Caco-2 (cell line): ENCODE results near the gene SOX5. TPM values are rescaled to one million over a fixed set of nuclear protein-coding genes. Genes with fewer than 3 reads are reported as not detected.

ENCODE experiments used
- BruUV-seq: library from RNA; stranded (reverse); fragments of 400-500 nt; replicated peaks from 2 replicates; lab custom pipeline; 2021; lab: Mats Ljungman, UMichigan
- CTCF ChIA-PET: fragments of 300-600 bp; sonication (Branson Sonifier 250); formaldehyde crosslinking; loops from one replicate; lab custom pipeline; 2022; ENCODE audit warnings: antibody characterized with exemption; lab: Charles Lee
- POLR2A ChIA-PET: fragments of 300-600 bp; sonication (Branson Sonifier 250); formaldehyde crosslinking; loops from one replicate; lab custom pipeline; 2022; ENCODE audit warnings: antibody characterized with exemption; lab: Charles Lee
- DNase-seq, 2 experiments: peaks; one replicate each; pipeline versions ENCODE4 v3.0.0 to v3.0.0-alpha.2; 2020 to 2022
- H3K27me3 ChIP-seq: replicated peaks from 2 replicates; pipeline ENCODE4 v1.6.0; 2011; ENCODE audit warnings: low read length; ENCODE audit not compliant: control insufficient read depth, insufficient read depth
- H3K36me3 ChIP-seq: 2 replicates; pipeline ENCODE4 v1.5.1; 2011; ENCODE audit warnings: low read length; ENCODE audit not compliant: control insufficient read depth, insufficient read depth
- H3K4me1 ChIP-seq: fragments of 250-450 bp; sonication (Bioruptor Pico); 2 replicates; pipeline ENCODE4 v1.5.1; 2020; ENCODE audit warnings: mild to moderate bottlenecking
- H3K4me3 ChIP-seq: 2 replicates; pipeline ENCODE4 v1.5.1; 2011; ENCODE audit warnings: low read depth, mild to moderate bottlenecking, control low read depth, low read length
- H3K9me3 ChIP-seq: fragments of 250-450 bp; sonication (Bioruptor Pico); 2 replicates; pipeline ENCODE4 v1.5.1; 2020; ENCODE audit warnings: mild to moderate bottlenecking, moderate library complexity
- H3K27ac Mint-ChIP-seq: one replicate; pipeline ENCODE4 v1.8.0; 2022; ENCODE audit warnings: mixed read lengths; ENCODE audit not compliant: unreplicated experiment
- H3K27me3 Mint-ChIP-seq: one replicate; pipeline ENCODE4 v1.8.0; 2022; ENCODE audit warnings: mixed read lengths; ENCODE audit not compliant: insufficient read depth, unreplicated experiment
- H3K36me3 Mint-ChIP-seq: one replicate; pipeline ENCODE4 v1.8.0; 2022; ENCODE audit warnings: mild to moderate bottlenecking, mixed read lengths; ENCODE audit not compliant: insufficient read depth, unreplicated experiment
- H3K4me1 Mint-ChIP-seq: one replicate; pipeline ENCODE4 v1.8.0; 2022; ENCODE audit warnings: low read depth, mixed read lengths; ENCODE audit not compliant: unreplicated experiment
- H3K4me3 Mint-ChIP-seq: one replicate; pipeline ENCODE4 v1.8.0; 2022; ENCODE audit warnings: mild to moderate bottlenecking, moderate library complexity, mixed read lengths; ENCODE audit not compliant: unreplicated experiment
- H3K9me3 Mint-ChIP-seq: one replicate; pipeline ENCODE4 v1.8.0; 2022; ENCODE audit warnings: mixed read lengths; ENCODE audit not compliant: unreplicated experiment
- CTCF ChIP-seq, 2 experiments: fragments of 200-600 bp in 1 of 2; IDR thresholded peaks; 1 replicate in 1 of 2; 2 replicates in 1 of 2; pipeline versions ENCODE4 v1.5.1 to v1.8.0; 2011 to 2022; ENCODE audit warnings: antibody characterized with exemption in 1 of 2, control low read depth in 1 of 2, inconsistent platforms in 1 of 2, low read depth in 1 of 2, low read length in 1 of 2, mild to moderate bottlenecking in 1 of 2, moderate library complexity in 1 of 2; ENCODE audit not compliant: insufficient read depth in 1 of 2, severe bottlenecking in 1 of 2, unreplicated experiment in 1 of 2
- intact Hi-C: fragments of 100-400 bp; cut with micrococcal nuclease; formaldehyde crosslinking; loops from one replicate; pipeline ENCODE4 v1.10.0; 2022; ENCODE audit not compliant: unreplicated experiment
- total RNA-seq: library from RNA; stranded (reverse); gene quantifications from 2 replicates; pipeline ENCODE4 v1.2.3, GENCODE V29; 2022

SOX5 gene
- total RNA-seq, 1 experiment from 2014 or later, result 15.4 TPM

DNA sequence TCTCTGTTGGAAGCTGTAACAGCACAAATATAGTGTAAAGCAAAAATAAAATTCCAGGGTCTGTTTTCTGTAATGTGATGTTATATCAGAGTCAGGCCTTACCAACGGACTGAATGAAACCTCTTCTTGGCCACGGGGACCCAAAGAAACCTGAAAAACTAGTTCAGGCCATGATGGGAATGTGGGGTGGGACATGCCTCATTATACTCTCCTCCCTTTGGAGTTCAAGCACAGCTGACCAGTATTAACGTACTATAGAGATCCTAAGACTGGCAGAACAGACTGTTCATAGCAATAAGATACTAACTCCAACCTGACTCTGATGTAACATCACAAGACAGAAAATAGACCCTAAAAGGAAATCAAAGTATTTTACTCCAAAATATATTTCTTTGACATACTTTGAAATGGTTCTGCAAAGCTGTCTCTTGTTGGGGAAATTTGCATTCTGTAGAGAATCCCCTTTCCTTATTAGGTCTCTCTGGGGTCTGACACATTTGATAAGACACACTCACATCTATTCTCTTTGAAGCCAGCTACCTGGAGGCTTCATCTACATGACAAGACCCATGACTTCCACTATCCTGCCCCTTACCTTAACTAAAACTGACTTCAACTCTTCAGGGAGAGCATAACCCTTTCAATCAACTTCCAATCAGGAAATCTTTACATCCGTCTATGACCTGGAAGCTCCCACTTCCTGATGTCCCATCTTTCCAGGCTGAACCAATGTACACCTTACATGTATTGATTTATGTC, 444.6 kb downstream of the SOX5 start:
- no peak for DNase-seq
- H3K4me1 ChIP-seq, result no peaks in the 10 kb centered on the region
- POLR2A ChIA-PET, result no interaction called here
- H3K36me3 Mint-ChIP-seq, result no peaks in the 10 kb centered on the region
- H3K27ac Mint-ChIP-seq, result no peak overlapping the region
- H3K27me3 ChIP-seq, result no peaks in the 10 kb centered on the region
- H3K9me3 Mint-ChIP-seq, result peaks cover 11% of the 10 kb centered on the region
- BruUV-seq, result no TSS peak
- H3K27me3 Mint-ChIP-seq, result peaks cover 15% of the 10 kb centered on the region
- H3K4me3 Mint-ChIP-seq, result no peak overlapping the region
- intact Hi-C loops, result no loop called here
- no peak overlapping the region for H3K4me3 ChIP-seq
- H3K4me1 Mint-ChIP-seq, result no peaks in the 10 kb centered on the region
- CTCF ChIA-PET, result no interaction called here
- no peak for TF ChIP-seq CTCF (IDR thresholded peaks at IDR 0.05; ENCODE audit: insufficient read depth in 1 of 2, low read depth in 1 of 2, low read length in 1 of 2, severe bottlenecking in 1 of 2, unreplicated experiment in 1 of 2)
- H3K9me3 ChIP-seq, result peaks cover 5% of the 10 kb centered on the region; the same call in 1 of the 2 replicates
- H3K36me3 ChIP-seq, result no peaks in the 10 kb centered on the region

DNA sequence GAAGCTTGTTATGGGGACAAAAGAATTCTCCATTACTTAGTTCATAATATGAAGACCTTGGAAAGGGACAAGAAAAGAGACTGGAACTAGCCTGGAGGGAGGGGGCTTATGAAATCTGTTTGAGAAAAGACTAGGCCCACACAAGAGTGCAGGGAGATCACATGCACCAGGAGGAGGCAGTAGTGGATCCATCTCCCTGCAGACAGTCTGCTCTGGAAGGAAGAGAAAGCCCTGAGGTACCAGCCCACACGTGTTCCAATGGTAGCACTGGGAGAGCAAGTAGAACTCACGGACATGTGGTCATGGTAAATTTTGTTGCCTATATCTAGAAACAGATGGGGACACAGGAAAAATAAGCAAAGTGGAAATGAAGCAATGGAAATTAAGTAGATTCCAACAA, 445.4 kb downstream of the SOX5 start:
- Mint-ChIP-seq H3K27ac (no peak overlapping the region), H3K4me3 (no peak overlapping the region), H3K36me3 (no peaks in the 10 kb centered on the region), H3K4me1 (no peaks in the 10 kb centered on the region), H3K9me3 (peaks cover 11% of the 10 kb centered on the region), H3K27me3 (peaks cover 14% of the 10 kb centered on the region)
- intact Hi-C loops, result no loop called here
- no peak for DNase-seq
- no TSS peak for BruUV-seq
- Histone ChIP-seq H3K4me3 (no peak overlapping the region), H3K36me3 (no peaks in the 10 kb centered on the region), H3K9me3 (peaks cover 13% of the 10 kb centered on the region; the same call in 1 of the 2 replicates), H3K27me3 (no peaks in the 10 kb centered on the region), H3K4me1 (no peaks in the 10 kb centered on the region)
- CTCF ChIA-PET, result no interaction called here
- TF ChIP-seq CTCF (IDR thresholded peaks at IDR 0.05; ENCODE audit: insufficient read depth in 1 of 2, low read depth in 1 of 2, low read length in 1 of 2, severe bottlenecking in 1 of 2, unreplicated experiment in 1 of 2), result no peak
- POLR2A ChIA-PET, result no interaction called here

DNA sequence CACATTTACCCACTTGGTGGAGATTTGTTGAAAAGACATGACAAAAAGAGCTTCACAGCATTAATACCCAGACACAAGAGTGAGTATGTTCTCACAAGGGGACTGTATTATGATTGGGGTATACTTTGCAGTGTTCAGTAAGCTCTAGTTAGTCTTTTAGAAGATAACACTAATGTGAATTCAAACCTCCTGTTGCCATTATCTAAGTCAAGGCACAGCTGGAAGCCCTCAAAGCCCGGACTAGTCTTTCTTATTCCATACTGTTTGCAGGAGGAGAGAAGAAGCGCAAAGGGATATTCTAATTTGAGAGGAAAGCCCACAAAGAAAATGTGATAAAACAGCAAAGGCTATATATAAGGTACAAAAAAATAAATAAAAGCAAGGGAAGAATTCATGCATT, 445.9 kb downstream of the SOX5 start:
- Histone ChIP-seq H3K9me3 (peaks cover 15% of the 10 kb centered on the region; the same call in 1 of the 2 replicates), H3K4me1 (no peaks in the 10 kb centered on the region), H3K4me3 (no peak overlapping the region), H3K27me3 (no peaks in the 10 kb centered on the region), H3K36me3 (no peaks in the 10 kb centered on the region)
- intact Hi-C loops, result no loop called here
- POLR2A ChIA-PET, result no interaction called here
- peaks cover 11% of the 10 kb centered on the region for H3K9me3 Mint-ChIP-seq
- DNase-seq, result no peak
- CTCF ChIA-PET, result no interaction called here
- TF ChIP-seq CTCF (IDR thresholded peaks at IDR 0.05; ENCODE audit: insufficient read depth in 1 of 2, low read depth in 1 of 2, low read length in 1 of 2, severe bottlenecking in 1 of 2, unreplicated experiment in 1 of 2), result no peak
- no peak overlapping the region for H3K27ac Mint-ChIP-seq
- H3K4me1 Mint-ChIP-seq, result no peaks in the 10 kb centered on the region
- H3K27me3 Mint-ChIP-seq, result peaks cover 14% of the 10 kb centered on the region
- no peaks in the 10 kb centered on the region for H3K36me3 Mint-ChIP-seq
- no peak overlapping the region for H3K4me3 Mint-ChIP-seq
- no TSS peak for BruUV-seq
